GM18867 (cell line): Measurements from ENCODE around the gene CCL23.
"Not testable (repeated sequence)": the region's sequence is repeated elsewhere in the genome, so short reads cannot be mapped to it uniquely, and the experiment has no call there.

ENCODE experiments used
- ATAC-seq: cut with Tn5 transposase; IDR thresholded peaks from one replicate; pipeline ENCODE4 v1.9.1; 2021; ENCODE audit warnings: mild to moderate bottlenecking, moderate library complexity; ENCODE audit not compliant: unreplicated experiment

The CCL23 gene

GRCh38 chr17:36004594-36005108 lies 13.1 kb downstream of the CCL23 start:
- ATAC-seq, result no peak

DNA sequence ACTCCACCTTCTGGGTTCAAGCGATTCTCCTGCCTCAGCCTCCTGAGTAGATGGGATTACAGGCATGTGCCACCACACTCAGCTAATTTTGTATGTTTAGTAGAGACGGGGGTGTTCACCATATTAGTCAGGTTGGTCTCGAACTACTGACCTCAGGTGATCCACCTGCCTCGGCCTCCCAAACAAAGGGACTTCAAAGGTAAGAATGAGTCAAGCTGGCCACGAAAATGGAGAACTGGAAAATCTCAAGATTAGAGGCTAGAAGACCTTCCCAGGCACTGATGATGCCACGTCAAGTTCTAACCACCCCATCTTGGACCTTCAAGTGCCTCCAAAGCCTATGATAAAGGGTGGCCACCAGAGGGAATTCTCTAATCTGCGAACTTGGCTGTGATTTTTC lies 15.1 kb downstream of the CCL23 start:
- no peak for ATAC-seq

GRCh38 chr17:36001862-36002603 lies 15.7 kb downstream of the CCL23 start:
- no peak for ATAC-seq

- no peak for ATAC-seq
Measured at GRCh38 chr17:36001110-36001771, 16.5 kb downstream of the CCL23 start, which contains the start of gene CCL15. CCL15 (minus strand) TSS chr17:36001553; CDS start chr17:36001492, 61 bp downstream.

GRCh38 chr17:36000732-36001109 lies 17.1 kb downstream of the CCL23 start:
- no peak for ATAC-seq

DNA sequence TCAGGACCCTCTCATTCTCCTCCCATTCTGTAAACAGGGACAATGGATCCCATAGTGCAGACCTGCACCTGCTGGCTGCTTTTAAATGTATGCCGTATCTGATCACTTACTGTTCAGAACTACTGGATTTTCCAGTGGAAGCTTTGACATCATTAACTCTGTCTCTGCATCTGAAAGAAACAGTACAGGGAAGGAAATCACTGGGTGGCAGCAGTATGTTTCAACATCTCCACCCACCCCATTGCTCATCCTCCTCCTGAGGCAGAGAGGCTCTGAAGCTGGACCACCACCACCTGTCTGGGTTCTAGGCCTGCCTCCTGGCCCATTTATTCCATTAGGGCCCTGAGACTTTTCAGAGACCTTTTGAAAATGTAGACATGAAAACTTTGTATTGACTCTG lies 19.0 kb downstream of the CCL23 start:
- no peak for ATAC-seq

DNA sequence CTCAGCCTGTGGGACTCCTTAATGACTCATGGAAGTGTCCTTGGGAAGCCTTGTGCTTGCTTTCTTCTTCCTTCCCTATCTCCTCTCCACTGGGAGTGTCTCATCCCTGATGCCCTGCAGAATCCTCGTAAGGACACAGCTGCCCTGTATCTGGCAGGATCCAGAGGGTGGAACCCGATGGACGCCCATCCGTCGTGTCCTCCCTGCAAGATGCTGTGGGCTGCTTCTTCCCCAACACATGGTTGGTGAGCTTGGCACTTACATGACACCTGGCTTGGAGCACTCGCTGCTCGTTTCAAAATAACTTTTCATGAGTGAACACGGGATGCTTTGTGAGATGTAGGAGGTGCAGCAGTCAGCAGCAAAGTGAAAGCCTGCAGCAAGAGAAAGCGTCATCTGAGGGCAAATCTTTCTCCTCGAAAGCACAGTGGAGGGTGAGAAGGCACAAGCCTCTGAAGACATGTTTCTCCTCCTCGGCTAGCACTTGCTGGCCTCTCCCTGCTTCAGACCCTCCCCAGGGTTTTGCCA lies 19.7 kb downstream of the CCL23 start:
- no peak for ATAC-seq

DNA sequence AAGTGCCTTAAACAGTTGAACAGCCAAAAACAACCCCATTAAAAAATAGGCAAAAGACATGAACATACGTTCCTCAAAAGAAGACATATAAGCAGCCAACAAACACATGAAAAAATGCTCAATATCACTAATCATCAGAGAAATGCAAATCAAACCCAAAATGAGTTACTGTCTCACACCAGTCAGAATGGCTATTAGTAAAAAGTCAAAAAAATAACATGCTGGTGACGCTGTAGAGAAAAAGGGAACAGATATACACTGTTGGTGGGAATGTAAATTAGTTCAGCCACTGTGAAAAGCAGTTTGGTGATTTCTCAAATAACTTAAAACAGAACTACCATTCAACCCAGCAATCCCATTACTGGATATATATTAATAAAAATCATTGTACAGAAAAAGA lies 22.4 kb downstream of the CCL23 start:
- not testable (repeated sequence) for ATAC-seq

GRCh38 chr17:35991075-35991474 lies 26.7 kb downstream of the CCL23 start:
- ATAC-seq, result no peak

GRCh38 chr17:35988164-35988563 lies 29.6 kb downstream of the CCL23 start:
- ATAC-seq, result no peak

GRCh38 chr17:35986643-35987042 lies 31.1 kb downstream of the CCL23 start, which contains the start of gene CCL14:
CCL14 (minus strand) TSS chr17:35986729; CDS start chr17:35986649, 80 bp downstream.
- no peak for ATAC-seq

GRCh38 chr17:35984140-35984539 lies 33.6 kb downstream of the CCL23 start:
- ATAC-seq, result no peak

- no peak for ATAC-seq
Measured at GRCh38 chr17:35982409-35983191, 35.2 kb downstream of the CCL23 start.

DNA sequence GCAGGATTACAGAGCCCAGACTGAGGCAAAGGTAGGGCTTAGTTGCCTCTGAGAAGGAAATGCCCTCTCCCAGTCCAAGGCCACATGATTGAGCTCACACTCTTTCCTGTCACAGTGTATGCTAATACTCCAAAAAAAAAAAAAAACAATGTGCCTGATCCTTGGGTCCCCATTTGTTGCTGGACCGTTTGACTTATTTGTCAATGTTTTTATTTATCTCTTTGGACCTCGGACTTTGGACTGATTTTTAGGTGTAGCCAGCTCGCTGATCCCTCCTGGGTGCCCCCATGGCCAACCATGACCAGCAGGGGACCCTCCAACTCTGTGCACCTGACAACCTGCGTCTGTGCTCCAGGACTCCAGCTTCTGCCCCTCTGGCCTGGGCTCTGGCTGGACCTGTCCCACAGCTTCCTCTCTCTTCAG lies 35.9 kb downstream of the CCL23 start:
- no peak for ATAC-seq

DNA sequence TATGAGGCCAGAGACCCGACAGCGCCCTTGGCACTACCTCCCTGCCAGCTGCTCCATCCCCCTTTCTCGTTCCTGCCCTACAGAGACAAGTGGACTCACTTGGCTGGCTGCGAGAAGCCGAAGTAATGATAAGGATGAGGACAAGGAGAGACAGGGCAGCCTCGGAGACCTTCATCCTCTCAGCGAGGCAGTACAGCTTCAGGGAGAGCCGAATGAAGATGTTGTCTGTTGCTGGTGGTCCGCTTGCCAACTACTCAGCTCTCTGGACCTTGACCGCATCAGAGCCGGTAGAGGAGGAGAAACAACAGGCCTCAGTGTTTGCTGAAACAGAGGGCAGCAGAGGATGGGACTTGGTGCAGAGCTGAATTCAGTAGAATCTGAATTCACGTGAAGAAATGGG lies 36.5 kb downstream of the CCL23 start, which contains the start of gene CCL16:
CCL16 (minus strand) TSS at position 252 of the 400 bp plus-strand sequence; CDS start at position 175, 77 bp downstream.
- ATAC-seq, result no peak

DNA sequence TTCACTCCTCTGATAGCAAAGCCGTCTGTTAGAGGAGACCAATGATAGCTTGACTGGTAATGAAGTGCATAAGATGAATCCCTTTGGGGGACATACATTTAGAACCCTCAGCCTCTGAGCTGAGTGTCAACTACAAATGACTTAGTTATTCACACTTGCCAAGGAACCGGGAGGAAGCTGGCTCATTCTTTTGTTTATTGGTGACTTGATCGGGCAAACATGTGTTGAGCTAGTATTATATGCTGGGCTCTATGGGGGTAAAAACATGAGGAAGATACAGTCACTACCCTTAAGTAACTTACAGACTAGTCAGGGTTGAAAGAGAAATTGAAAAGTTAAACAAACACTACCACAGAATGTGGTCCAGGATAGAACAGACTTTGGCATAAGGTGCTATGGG lies 39.4 kb downstream of the CCL23 start:
- no peak for ATAC-seq

DNA sequence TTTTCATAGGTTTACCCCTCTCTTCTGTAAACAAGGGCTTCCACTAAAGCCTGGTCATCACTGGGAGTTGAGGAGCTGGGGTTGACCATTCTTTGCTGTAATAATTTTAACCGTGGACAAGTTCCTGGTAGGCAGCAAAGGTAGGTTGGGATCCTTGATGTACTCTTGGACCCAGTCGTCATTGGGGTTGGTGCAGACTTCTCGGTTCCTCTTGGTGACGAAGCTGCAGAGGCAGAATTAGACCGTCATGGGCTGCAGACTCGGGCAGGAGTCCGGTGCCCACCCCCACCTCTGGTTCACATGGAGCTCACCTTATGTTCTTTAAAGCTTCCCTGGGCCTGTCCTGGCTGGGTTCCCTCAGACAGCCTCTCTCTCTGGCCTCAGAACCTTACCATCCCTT lies 40.3 kb downstream of the CCL23 start:
- ATAC-seq, result no peak

GRCh38 chr17:35973333-35974260 lies 44.2 kb downstream of the CCL23 start:
- ATAC-seq, result no peak

GRCh38 chr17:35972945-35973332 lies 44.8 kb downstream of the CCL23 start:
- ATAC-seq, result no peak

GRCh38 chr17:35972535-35972934 lies 45.2 kb downstream of the CCL23 start:
- no peak for ATAC-seq
